GM18520 (cell line): Measurements from ENCODE around the gene PHLDA2.

ENCODE experiments used
- ATAC-seq: cut with Tn5 transposase; IDR thresholded peaks from one replicate; pipeline ENCODE4 v1.9.1; 2021; ENCODE audit not compliant: unreplicated experiment

The PHLDA2 gene

GRCh38 chr11:2929950-2930703, 907 bp upstream of the PHLDA2 start:
- ATAC-seq = no peak

- ATAC-seq = no peak
Measured at GRCh38 chr11:2929531-2929949, 320 bp upstream of the PHLDA2 start.

- no peak for ATAC-seq
Measured at GRCh38 chr11:2927851-2928604, 1.2 kb downstream of the PHLDA2 start.

GRCh38 chr11:2927121-2927800, 2.0 kb downstream of the PHLDA2 start:
- no peak for ATAC-seq

GRCh38 chr11:2926611-2927051, 2.6 kb downstream of the PHLDA2 start:
- ATAC-seq = no peak

- ATAC-seq = no peak
Measured at GRCh38 chr11:2924821-2925675, 4.2 kb downstream of the PHLDA2 start.

- no peak for ATAC-seq
Measured at GRCh38 chr11:2924381-2924780, 4.8 kb downstream of the PHLDA2 start.

- ATAC-seq = no peak
Measured at GRCh38 chr11:2923446-2924375, 5.5 kb downstream of the PHLDA2 start.

GRCh38 chr11:2922655-2923054, 6.6 kb downstream of the PHLDA2 start:
- ATAC-seq = no peak

GRCh38 chr11:2921742-2922493, 7.3 kb downstream of the PHLDA2 start:
- no peak for ATAC-seq

- ATAC-seq = no peak
Measured at GRCh38 chr11:2921261-2921660, 8.0 kb downstream of the PHLDA2 start.

- no peak for ATAC-seq
Measured at GRCh38 chr11:2920343-2920742, 8.9 kb downstream of the PHLDA2 start.

GRCh38 chr11:2919837-2920236, 9.4 kb downstream of the PHLDA2 start:
- no peak for ATAC-seq

GRCh38 chr11:2919188-2919587, 10.0 kb downstream of the PHLDA2 start:
- ATAC-seq = no peak

- ATAC-seq = no peak
Measured at GRCh38 chr11:2917842-2918490, 11.3 kb downstream of the PHLDA2 start.

- no peak for ATAC-seq
Measured at GRCh38 chr11:2916892-2917645, 12.2 kb downstream of the PHLDA2 start.

- no peak for ATAC-seq
Measured at GRCh38 chr11:2916114-2916891, 12.9 kb downstream of the PHLDA2 start.
